ENCODE data around the gene LGALS13.

GRCh38 chr19:39607561-39607960, 5.2 kb downstream of the LGALS13 start:
- TF ChIP-seq EZH2 (IDR thresholded peaks at IDR 0.05) (no peak), POLR2AphosphoS5 (IDR thresholded peaks at IDR 0.05; ENCODE audit: low read depth, low read length) (no peak), CTCF (IDR thresholded peaks at IDR 0.05 in 2 of 3, conservative IDR thresholded peaks at IDR 0.05 in 1 of 3; ENCODE audit: borderline replicate concordance in 1 of 3, insufficient read depth in 1 of 3, low read depth in 2 of 3, low read length in 2 of 3) (no peak)
